H1 (cell line): ENCODE data around the gene ODF4. TPM values are rescaled to one million over a fixed set of nuclear protein-coding genes. Genes with fewer than 3 reads are reported as not detected.

Experiments used
- BCL11A ChIP-seq, 2 experiments: IDR thresholded peaks; one replicate each; pipeline ENCODE4 v1.6.1; 2011; ENCODE audit warnings: low read depth in 2 of 2, low read length in 2 of 2, mild to moderate bottlenecking in 2 of 2
- CBX8 ChIP-seq: fragments of 300-800, 300-1000 bp; sonication (generic); IDR thresholded peaks from 2 replicates; pipeline ENCODE4 v1.7.1; 2016; ENCODE audit warnings: low read depth, low read length, borderline replicate concordance
- CHD7 ChIP-seq: fragments of 300-600 bp; sonication (generic); IDR thresholded peaks from 2 replicates; pipeline ENCODE4 v1.7.1; 2012; ENCODE audit warnings: low read length, moderate library complexity, mild to moderate bottlenecking, inconsistent platforms; ENCODE audit not compliant: insufficient replicate concordance
- GTF2F1 ChIP-seq: IDR thresholded peaks from 2 replicates; pipeline ENCODE4 v1.6.1; 2012; ENCODE audit warnings: low read depth, low read length, improper control_type of control experiment, borderline replicate concordance
- JUND ChIP-seq: IDR thresholded peaks from 2 replicates; pipeline ENCODE4 v1.6.1; 2011; ENCODE audit warnings: mild to moderate bottlenecking, improper control_type of control experiment, low read length
- MAX ChIP-seq: IDR thresholded peaks from 2 replicates; pipeline ENCODE4 v1.6.1; 2012; ENCODE audit warnings: inconsistent platforms
- NANOG ChIP-seq: IDR thresholded peaks from 2 replicates; pipeline ENCODE4 v1.6.1; 2011; ENCODE audit warnings: low read length, low read depth, mild to moderate bottlenecking, inconsistent platforms; ENCODE audit not compliant: insufficient read depth, poor library complexity, severe bottlenecking
- RAD21 ChIP-seq, 2 experiments: IDR thresholded peaks in 1 of 2; conservative IDR thresholded peaks in 1 of 2; 2 replicates each; pipeline ENCODE4 v1.6.1; 2011; ENCODE audit warnings: low read depth in 2 of 2, low read length in 2 of 2, improper control_type of control experiment in 1 of 2, inconsistent platforms in 1 of 2, mild to moderate bottlenecking in 1 of 2, moderate library complexity in 1 of 2
- TCF12 ChIP-seq: IDR thresholded peaks from 2 replicates; pipeline ENCODE4 v1.6.1; 2011; ENCODE audit warnings: low read depth, mild to moderate bottlenecking, low read length
- polyA plus RNA-seq, 7 experiments: library from polyadenylated mRNA; depleted of rRNA in 3 of 7; stranded (reverse) in 5 of 7; unstranded in 2 of 7; fragments of >200 nt in 5 of 7; fragments of 200-250 nt in 2 of 7; gene quantifications; 1 replicate in 5 of 7; 2 replicates in 1 of 7; 4 replicates in 1 of 7; pipeline versions ENCODE4 v1.2.1 to v1.2.3, GENCODE V29; 2011 to 2013; ENCODE audit warnings: missing spikeins in 2 of 7, mixed read lengths in 2 of 7
- total RNA-seq: library from RNA; stranded (reverse); fragmentation: NEBNext Ultra II Directional; extraction: Animal tissue kit (Norgen Biotek cat#: 25700); gene quantifications from 2 replicates; pipeline ENCODE4 v1.2.1, GENCODE V29; 2021

Gene ODF4
- total and polyA plus RNA-seq, 2 of the 8 experiments (the other 6 are each of a cell fraction or from before 2014, with no cell fraction given), result not detected

GRCh38 chr17:8383143-8383822 is 43.6 kb downstream of the ODF4 start, which contains the start of gene RPL26 (continued):
- TF ChIP-seq GTF2F1, result no peak; the same call in none of the 2 replicates
- peak; percentile 64; the same call in 1 of the 2 replicates for TF ChIP-seq MAX
- TF ChIP-seq NANOG, result peak; percentile 6
- no peak for TF ChIP-seq BCL11A (IDR thresholded peaks at IDR 0.05; ENCODE audit: low read depth in 2 of 2, low read length in 2 of 2)
- TF ChIP-seq CHD7, result no peak
- no peak for TF ChIP-seq JUND
- peak; percentile 16 to 35; a peak in 3 of 4 replicates for TF ChIP-seq RAD21 (IDR thresholded peaks at IDR 0.05 in 1 of 2, conservative IDR thresholded peaks at IDR 0.05 in 1 of 2; ENCODE audit: low read depth in 2 of 2, low read length in 2 of 2)
- no peak for TF ChIP-seq TCF12
- no peak for TF ChIP-seq CBX8
